HEK293 (cell line): ENCODE results near the gene DCST2.

Experiments
- BCL11A ChIP-seq: fragments of 450-650 bp; formaldehyde crosslinking; IDR thresholded peaks from 2 replicates; pipeline ENCODE4 v1.5.1; 2016; ENCODE audit warnings: low read depth, missing biosample characterization, missing genetic modification characterization
- BCL6B ChIP-seq: fragments of 450-650 bp; formaldehyde crosslinking; IDR thresholded peaks from 2 replicates; pipeline ENCODE4 v1.5.1; 2017; ENCODE audit warnings: missing biosample characterization, missing genetic modification characterization
- GLIS1 ChIP-seq: fragments of 450-650 bp; formaldehyde crosslinking; IDR thresholded peaks from 2 replicates; pipeline ENCODE4 v1.5.1; 2016; ENCODE audit warnings: missing biosample characterization, missing genetic modification characterization
- HIC1 ChIP-seq: fragments of 450-650 bp; formaldehyde crosslinking; IDR thresholded peaks from 2 replicates; pipeline ENCODE4 v1.5.1; 2016; ENCODE audit warnings: missing biosample characterization, missing genetic modification characterization
- KLF10 ChIP-seq: fragments of 450-650 bp; IDR thresholded peaks from 2 replicates; pipeline ENCODE4 v1.5.1; 2018; ENCODE audit warnings: missing biosample characterization, mild to moderate bottlenecking, missing genetic modification characterization
- KLF16 ChIP-seq: fragments of 450-650 bp; formaldehyde crosslinking; IDR thresholded peaks from 2 replicates; pipeline ENCODE4 v1.5.1; 2017; ENCODE audit warnings: missing biosample characterization, missing genetic modification characterization
- KLF7 ChIP-seq: fragments of 450-650 bp; formaldehyde crosslinking; IDR thresholded peaks from 2 replicates; pipeline ENCODE4 v1.5.1; 2016; ENCODE audit warnings: missing biosample characterization, missing genetic modification characterization, borderline replicate concordance
- PRDM10 ChIP-seq: fragments of 450-650 bp; formaldehyde crosslinking; IDR thresholded peaks from 2 replicates; pipeline ENCODE4 v1.5.1; 2016; ENCODE audit warnings: missing biosample characterization, missing genetic modification characterization
- PRDM4 ChIP-seq: fragments of 450-650 bp; formaldehyde crosslinking; IDR thresholded peaks from 2 replicates; pipeline ENCODE4 v1.5.1; 2017; ENCODE audit warnings: missing biosample characterization, missing genetic modification characterization
- REPIN1 ChIP-seq: fragments of 450-650 bp; formaldehyde crosslinking; IDR thresholded peaks from 2 replicates; pipeline ENCODE4 v1.5.1; 2017; ENCODE audit warnings: missing biosample characterization, missing genetic modification characterization, low read depth
- ZFP69B ChIP-seq: fragments of 450-650 bp; formaldehyde crosslinking; IDR thresholded peaks from 2 replicates; pipeline ENCODE4 v1.5.1; 2016; ENCODE audit warnings: missing biosample characterization, missing genetic modification characterization
- ZNF133 ChIP-seq: fragments of 450-650 bp; formaldehyde crosslinking; IDR thresholded peaks from 2 replicates; pipeline ENCODE4 v1.5.1; 2016; ENCODE audit warnings: missing biosample characterization, missing genetic modification characterization
- ZNF266 ChIP-seq: fragments of 450-650 bp; formaldehyde crosslinking; IDR thresholded peaks from 2 replicates; pipeline ENCODE4 v1.5.1; 2016; ENCODE audit warnings: missing biosample characterization, missing genetic modification characterization, low read depth
- ZNF426 ChIP-seq: fragments of 450-650 bp; formaldehyde crosslinking; IDR thresholded peaks from 2 replicates; pipeline ENCODE4 v1.5.1; 2017; ENCODE audit warnings: missing biosample characterization, missing genetic modification characterization, mild to moderate bottlenecking, inconsistent platforms, moderate library complexity
- ZNF521 ChIP-seq: fragments of 450-650 bp; formaldehyde crosslinking; IDR thresholded peaks from 2 replicates; pipeline ENCODE4 v1.5.1; 2017; ENCODE audit warnings: missing biosample characterization, mild to moderate bottlenecking, missing genetic modification characterization
- ZNF561 ChIP-seq: fragments of 450-650 bp; IDR thresholded peaks from 2 replicates; pipeline ENCODE4 v1.5.1; 2018; ENCODE audit warnings: missing biosample characterization, missing genetic modification characterization, borderline replicate concordance
- ZNF596 ChIP-seq: fragments of 450-650 bp; IDR thresholded peaks from 2 replicates; pipeline ENCODE4 v1.5.0; 2018; ENCODE audit warnings: missing biosample characterization, mild to moderate bottlenecking, missing genetic modification characterization, moderate library complexity
- ZNF692 ChIP-seq: fragments of 450-650 bp; formaldehyde crosslinking; IDR thresholded peaks from 2 replicates; pipeline ENCODE4 v1.5.1; 2016; ENCODE audit warnings: missing biosample characterization, missing genetic modification characterization
- ZNF707 ChIP-seq: fragments of 450-650 bp; formaldehyde crosslinking; IDR thresholded peaks from 2 replicates; pipeline ENCODE4 v1.5.1; 2016; ENCODE audit warnings: missing biosample characterization, missing genetic modification characterization
- TF ChIP-seq, protein P1 (sequence below): fragments of 450-650 bp; formaldehyde crosslinking; IDR thresholded peaks from 2 replicates; pipeline ENCODE4 v1.5.1; 2016; ENCODE audit warnings: missing biosample characterization, missing genetic modification characterization
- TF ChIP-seq, protein P2 (sequence below): fragments of 450-650 bp; IDR thresholded peaks from 2 replicates; pipeline ENCODE4 v1.5.1; 2018; ENCODE audit warnings: missing biosample characterization, missing genetic modification characterization

DCST2 gene

GRCh38 chr1:155078469-155079209, 45.1 kb upstream of the DCST2 start, which contains the start of gene EFNA3 (continued):
- TF ChIP-seq, protein P1, sequence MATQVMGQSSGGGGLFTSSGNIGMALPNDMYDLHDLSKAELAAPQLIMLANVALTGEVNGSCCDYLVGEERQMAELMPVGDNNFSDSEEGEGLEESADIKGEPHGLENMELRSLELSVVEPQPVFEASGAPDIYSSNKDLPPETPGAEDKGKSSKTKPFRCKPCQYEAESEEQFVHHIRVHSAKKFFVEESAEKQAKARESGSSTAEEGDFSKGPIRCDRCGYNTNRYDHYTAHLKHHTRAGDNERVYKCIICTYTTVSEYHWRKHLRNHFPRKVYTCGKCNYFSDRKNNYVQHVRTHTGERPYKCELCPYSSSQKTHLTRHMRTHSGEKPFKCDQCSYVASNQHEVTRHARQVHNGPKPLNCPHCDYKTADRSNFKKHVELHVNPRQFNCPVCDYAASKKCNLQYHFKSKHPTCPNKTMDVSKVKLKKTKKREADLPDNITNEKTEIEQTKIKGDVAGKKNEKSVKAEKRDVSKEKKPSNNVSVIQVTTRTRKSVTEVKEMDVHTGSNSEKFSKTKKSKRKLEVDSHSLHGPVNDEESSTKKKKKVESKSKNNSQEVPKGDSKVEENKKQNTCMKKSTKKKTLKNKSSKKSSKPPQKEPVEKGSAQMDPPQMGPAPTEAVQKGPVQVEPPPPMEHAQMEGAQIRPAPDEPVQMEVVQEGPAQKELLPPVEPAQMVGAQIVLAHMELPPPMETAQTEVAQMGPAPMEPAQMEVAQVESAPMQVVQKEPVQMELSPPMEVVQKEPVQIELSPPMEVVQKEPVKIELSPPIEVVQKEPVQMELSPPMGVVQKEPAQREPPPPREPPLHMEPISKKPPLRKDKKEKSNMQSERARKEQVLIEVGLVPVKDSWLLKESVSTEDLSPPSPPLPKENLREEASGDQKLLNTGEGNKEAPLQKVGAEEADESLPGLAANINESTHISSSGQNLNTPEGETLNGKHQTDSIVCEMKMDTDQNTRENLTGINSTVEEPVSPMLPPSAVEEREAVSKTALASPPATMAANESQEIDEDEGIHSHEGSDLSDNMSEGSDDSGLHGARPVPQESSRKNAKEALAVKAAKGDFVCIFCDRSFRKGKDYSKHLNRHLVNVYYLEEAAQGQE (tag by site-specific recombination) = no peak
- TF ChIP-seq ZNF707 (tag by site-specific recombination) = no peak
- TF ChIP-seq PRDM4 = peak; percentile 43; the same call in 1 of the 2 replicates
- TF ChIP-seq HIC1 (tag by site-specific recombination) = no peak
- TF ChIP-seq REPIN1 (tag by site-specific recombination) = no peak
- TF ChIP-seq ZNF692 = peak; percentile 64
- TF ChIP-seq ZNF521 (tag by site-specific recombination) = no peak
- no peak for TF ChIP-seq KLF7
- TF ChIP-seq ZFP69B = peak; percentile 55; the same call in 1 of the 2 replicates
- TF ChIP-seq ZNF133 = no peak
- TF ChIP-seq, protein P2, sequence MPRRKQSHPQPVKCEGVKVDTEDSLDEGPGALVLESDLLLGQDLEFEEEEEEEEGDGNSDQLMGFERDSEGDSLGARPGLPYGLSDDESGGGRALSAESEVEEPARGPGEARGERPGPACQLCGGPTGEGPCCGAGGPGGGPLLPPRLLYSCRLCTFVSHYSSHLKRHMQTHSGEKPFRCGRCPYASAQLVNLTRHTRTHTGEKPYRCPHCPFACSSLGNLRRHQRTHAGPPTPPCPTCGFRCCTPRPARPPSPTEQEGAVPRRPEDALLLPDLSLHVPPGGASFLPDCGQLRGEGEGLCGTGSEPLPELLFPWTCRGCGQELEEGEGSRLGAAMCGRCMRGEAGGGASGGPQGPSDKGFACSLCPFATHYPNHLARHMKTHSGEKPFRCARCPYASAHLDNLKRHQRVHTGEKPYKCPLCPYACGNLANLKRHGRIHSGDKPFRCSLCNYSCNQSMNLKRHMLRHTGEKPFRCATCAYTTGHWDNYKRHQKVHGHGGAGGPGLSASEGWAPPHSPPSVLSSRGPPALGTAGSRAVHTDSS (tag by site-specific recombination) = no peak
- peak; percentile 56 for TF ChIP-seq GLIS1 (tag by site-specific recombination)
- TF ChIP-seq KLF10 (tag by site-specific recombination) = peak; percentile 99
- TF ChIP-seq BCL6B (tag by site-specific recombination) = no peak
- 0 out of 2 replicates have a peak, but pooled peaks have one; percentile 22 for TF ChIP-seq ZNF596
- no peak for TF ChIP-seq KLF16
- no peak for TF ChIP-seq ZNF426 (tag by site-specific recombination)
- TF ChIP-seq BCL11A (tag by site-specific recombination) = no peak
- TF ChIP-seq PRDM10 (tag by site-specific recombination) = no peak
- no peak for TF ChIP-seq ZNF266 (tag by site-specific recombination)
- TF ChIP-seq ZNF561 (tag by site-specific recombination) = peak; percentile 89
